ENCODE results near the gene SPNS2. TPM values are rescaled to one million over a fixed set of nuclear protein-coding genes. Genes with fewer than 3 reads are reported as not detected.
A peak's percentile ranks its signal among the peaks of the same experiment; 100 is the strongest.

Gene SPNS2
- total RNA-seq, 4 donors from 2014 or later = 8.7 to 72.0 (median 18.2) TPM

DNA sequence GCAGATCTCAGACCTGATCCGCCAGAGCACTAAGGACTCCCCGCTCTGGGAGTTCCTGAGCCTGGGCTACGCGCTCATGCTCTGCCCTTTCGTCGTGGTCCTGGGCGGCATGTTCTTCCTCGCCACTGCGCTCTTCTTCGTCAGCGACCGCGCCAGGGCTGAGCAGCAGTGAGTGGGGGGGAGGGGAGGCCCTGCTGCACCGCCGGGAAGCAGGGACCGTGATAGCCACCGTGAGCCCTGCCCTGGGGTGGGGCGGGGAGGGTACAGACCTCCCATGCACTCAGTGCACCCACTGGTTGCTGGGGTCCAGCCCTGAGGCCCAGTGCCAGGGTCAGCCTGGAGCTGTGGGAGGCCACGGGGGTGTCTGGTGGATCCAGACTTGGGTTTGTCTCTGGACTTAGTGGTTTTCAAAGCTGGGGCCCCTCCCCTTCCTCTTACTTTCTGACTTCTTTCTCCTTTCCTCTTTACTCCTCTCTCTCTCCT lies 37.6 kb downstream of the SPNS2 start:
- 40 to 64% methylated on average over 1 to 15 of the region's 19 CpGs for WGBS, 2 donors (ENCODE audit: low coverage in 1 of 2)
- Histone ChIP-seq H3K9me3 (no peaks in the 10 kb centered on the region), H3K4me1 (peaks cover 6 to 39% (median 24%) of the 10 kb centered on the region in 4 donors), H3K27ac (peak overlapping the region in 3 of 4 donors; percentile 30 to 47 (median 35)), H3K4me3 (peak overlapping the region in 1 of 4 donors; percentile 0), H3K27me3 (peaks cover 24% of the 10 kb centered on the region), H3K36me3 (peaks cover 0 to 16% (median 4%) of the 10 kb centered on the region in 4 donors)
- DNase-seq = no peak
- in situ Hi-C loops (cut with MboI; ENCODE audit: low pct_ligation_motif_present in 1 of 4, low pct_unique_long_range_greater_than_20kb in 1 of 4, low sequenced_read_pairs in 3 of 4) (no loop called here), intact Hi-C loops (cut with DNase I; ENCODE audit: low total_unique reads) (no loop called here)
- TF ChIP-seq, protein P1, sequence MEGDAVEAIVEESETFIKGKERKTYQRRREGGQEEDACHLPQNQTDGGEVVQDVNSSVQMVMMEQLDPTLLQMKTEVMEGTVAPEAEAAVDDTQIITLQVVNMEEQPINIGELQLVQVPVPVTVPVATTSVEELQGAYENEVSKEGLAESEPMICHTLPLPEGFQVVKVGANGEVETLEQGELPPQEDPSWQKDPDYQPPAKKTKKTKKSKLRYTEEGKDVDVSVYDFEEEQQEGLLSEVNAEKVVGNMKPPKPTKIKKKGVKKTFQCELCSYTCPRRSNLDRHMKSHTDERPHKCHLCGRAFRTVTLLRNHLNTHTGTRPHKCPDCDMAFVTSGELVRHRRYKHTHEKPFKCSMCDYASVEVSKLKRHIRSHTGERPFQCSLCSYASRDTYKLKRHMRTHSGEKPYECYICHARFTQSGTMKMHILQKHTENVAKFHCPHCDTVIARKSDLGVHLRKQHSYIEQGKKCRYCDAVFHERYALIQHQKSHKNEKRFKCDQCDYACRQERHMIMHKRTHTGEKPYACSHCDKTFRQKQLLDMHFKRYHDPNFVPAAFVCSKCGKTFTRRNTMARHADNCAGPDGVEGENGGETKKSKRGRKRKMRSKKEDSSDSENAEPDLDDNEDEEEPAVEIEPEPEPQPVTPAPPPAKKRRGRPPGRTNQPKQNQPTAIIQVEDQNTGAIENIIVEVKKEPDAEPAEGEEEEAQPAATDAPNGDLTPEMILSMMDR (IDR thresholded peaks at IDR 0.05) = no peak
- no peak for TF ChIP-seq POLR2A (IDR thresholded peaks at IDR 0.05)
- no peak for TF ChIP-seq POLR2AphosphoS5 (IDR thresholded peaks at IDR 0.05)

DNA sequence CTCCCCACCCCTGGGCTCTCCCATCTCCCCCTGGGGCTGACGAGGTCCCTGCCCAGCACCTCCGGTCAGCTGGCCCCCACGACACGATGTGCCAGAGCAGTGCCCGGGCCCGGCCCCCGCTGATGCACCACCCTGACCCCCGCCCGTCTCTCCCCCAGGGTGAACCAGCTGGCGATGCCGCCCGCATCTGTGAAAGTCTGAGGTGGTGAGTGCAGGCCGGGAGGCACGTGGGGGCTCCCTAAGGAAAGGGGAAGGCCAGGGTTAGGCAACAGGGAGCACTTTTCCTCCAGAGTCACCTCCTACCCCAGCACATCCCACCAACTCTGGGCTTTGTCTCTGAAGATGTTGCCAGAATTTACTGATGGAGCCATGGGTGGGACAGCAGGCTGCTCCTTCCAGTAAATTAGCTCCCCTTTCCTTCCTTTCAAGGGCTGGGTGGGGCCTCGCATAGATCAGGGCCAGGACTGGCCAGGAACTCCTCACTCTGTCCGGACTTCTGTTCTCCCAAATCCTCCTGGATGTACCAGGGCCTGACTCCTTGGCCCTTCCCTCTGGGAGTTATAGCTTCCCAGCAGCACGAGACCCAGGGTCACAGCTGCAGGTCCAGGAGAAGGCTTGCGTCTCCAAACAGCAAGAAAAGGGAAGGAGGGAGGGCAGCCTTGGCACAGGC lies 38.2 kb downstream of the SPNS2 start:
- intact Hi-C loops (cut with DNase I; ENCODE audit: low total_unique reads) = no loop called here
- in situ Hi-C loops (cut with MboI; ENCODE audit: low pct_ligation_motif_present in 1 of 4, low pct_unique_long_range_greater_than_20kb in 1 of 4, low sequenced_read_pairs in 3 of 4) = no loop called here
- TF ChIP-seq POLR2A (IDR thresholded peaks at IDR 0.05) (no peak), EP300 (IDR thresholded peaks at IDR 0.05; ENCODE audit: low read depth) (no peak), POLR2AphosphoS5 (IDR thresholded peaks at IDR 0.05) (no peak)
- TF ChIP-seq, protein P1 (IDR thresholded peaks at IDR 0.05) = no peak

DNA sequence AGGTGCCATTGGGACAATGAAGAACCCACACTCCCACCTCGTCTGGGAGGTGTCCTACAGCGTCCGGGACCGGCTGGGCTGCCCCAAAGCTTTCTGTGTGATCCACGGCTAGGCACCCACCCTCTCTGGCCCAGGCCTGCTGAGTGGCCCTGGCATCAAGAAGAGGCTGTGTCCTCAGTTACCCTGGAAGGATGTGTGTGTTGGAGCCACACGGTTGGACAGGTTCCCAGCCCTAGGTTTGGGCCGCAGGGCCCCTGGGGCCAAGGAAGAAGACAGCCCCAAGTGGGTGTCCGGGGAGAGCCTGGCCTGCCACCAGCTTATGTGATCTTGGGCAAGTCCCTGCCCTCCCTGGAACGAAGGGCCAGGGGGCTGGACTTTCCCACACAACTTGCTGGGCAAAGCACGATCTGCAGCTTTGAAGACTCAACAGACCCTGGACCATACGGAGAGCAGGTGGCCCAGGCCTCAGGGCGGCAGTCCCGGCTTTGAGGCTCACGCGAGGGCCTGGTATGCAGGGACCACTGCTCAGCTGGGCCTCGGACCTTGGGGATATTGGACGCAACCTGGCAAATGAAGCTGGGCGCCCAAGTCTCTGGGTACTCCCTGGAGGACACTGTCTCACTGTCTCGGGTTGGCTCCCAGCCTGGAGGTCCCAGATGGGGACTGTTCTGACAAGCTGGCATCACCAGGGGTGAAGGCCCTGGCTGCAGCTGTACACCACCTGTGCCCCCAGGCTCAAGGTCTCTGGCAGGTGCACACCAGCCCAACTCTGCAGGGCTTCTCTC lies 39.0 kb downstream of the SPNS2 start:
- peak overlapping the region; percentile 27 to 47 (median 32) for H3K27ac ChIP-seq
- H3K27me3 ChIP-seq = peaks cover 19% of the 10 kb centered on the region
- in situ Hi-C loops (cut with MboI; ENCODE audit: low pct_ligation_motif_present in 1 of 4, low pct_unique_long_range_greater_than_20kb in 1 of 4, low sequenced_read_pairs in 3 of 4) (no loop called here), intact Hi-C loops (cut with DNase I; ENCODE audit: low total_unique reads) (no loop called here)
- DNase-seq = no peak
- no peak overlapping the region for H3K4me3 ChIP-seq
- TF ChIP-seq POLR2A (IDR thresholded peaks at IDR 0.05) = no peak
- TF ChIP-seq, protein P1 (IDR thresholded peaks at IDR 0.05) = no peak
- no peak for TF ChIP-seq POLR2AphosphoS5 (IDR thresholded peaks at IDR 0.05)
- TF ChIP-seq EP300 (IDR thresholded peaks at IDR 0.05; ENCODE audit: low read depth) = no peak
- 75% methylated on average over 11 of the region's 19 CpGs; no CpG with 5 or more reads in 1 of the 2 donors for WGBS, 2 donors (ENCODE audit: low coverage in 1 of 2)
- peaks cover 0 to 25% (median 9%) of the 10 kb centered on the region in 4 donors for H3K36me3 ChIP-seq
- no peaks in the 10 kb centered on the region for H3K9me3 ChIP-seq
- peaks cover 6 to 39% (median 24%) of the 10 kb centered on the region in 4 donors for H3K4me1 ChIP-seq

More for the DNA sequence above, 38.2 kb downstream of the SPNS2 start:
- Histone ChIP-seq H3K27me3 (peaks cover 24% of the 10 kb centered on the region), H3K4me3 (peak overlapping the region in 1 of 4 donors; percentile 0), H3K27ac (peak overlapping the region; percentile 27 to 47 (median 32)), H3K4me1 (peaks cover 6 to 39% (median 24%) of the 10 kb centered on the region in 4 donors), H3K36me3 (peaks cover 0 to 20% (median 5%) of the 10 kb centered on the region in 4 donors), H3K9me3 (no peaks in the 10 kb centered on the region)
- 33 to 41% methylated on average over 1 to 13 of the region's 18 CpGs for WGBS, 2 donors (ENCODE audit: low coverage in 1 of 2)
- no peak for DNase-seq
